HAP-1 (cell line): Measurements from ENCODE around the gene HRH4.

Experiments
- DNase-seq, 2 experiments: peaks; one replicate each; pipeline ENCODE4 v3.0.0-alpha.2; 2016 to 2020; ENCODE audit warnings: low spot score in 2 of 2
- H3K27me3 ChIP-seq: fragments of 250-450 bp; sonication (Bioruptor Pico); 2 replicates; pipeline ENCODE4 v1.5.1; 2020; ENCODE audit warnings: low read depth, mild to moderate bottlenecking, moderate library complexity
- H3K36me3 ChIP-seq: fragments of 250-450 bp; sonication (Bioruptor Pico); replicated peaks from 2 replicates; pipeline ENCODE4 v1.5.1; 2020; ENCODE audit warnings: mild to moderate bottlenecking
- H3K4me1 ChIP-seq: fragments of 250-450 bp; sonication (Bioruptor Pico); 2 replicates; pipeline ENCODE4 v1.5.1; 2020; ENCODE audit warnings: mild to moderate bottlenecking
- H3K4me3 ChIP-seq: fragments of 250-450 bp; sonication (Bioruptor Pico); 2 replicates; pipeline ENCODE4 v1.5.1; 2020; ENCODE audit warnings: mild to moderate bottlenecking, moderate library complexity
- H3K9me3 ChIP-seq: fragments of 250-450 bp; sonication (Bioruptor Pico); 2 replicates; pipeline ENCODE4 v1.5.1; 2020; ENCODE audit warnings: mild to moderate bottlenecking, moderate library complexity
- in situ Hi-C: fragments of 300-500 bp; cut with MboI; formaldehyde crosslinking; loops from 3 replicates; pipeline ENCODE4 v1.14.3; 2020; ENCODE audit warnings: low sequenced_read_pairs, inconsistent platforms, mixed read lengths

The HRH4 gene

DNA sequence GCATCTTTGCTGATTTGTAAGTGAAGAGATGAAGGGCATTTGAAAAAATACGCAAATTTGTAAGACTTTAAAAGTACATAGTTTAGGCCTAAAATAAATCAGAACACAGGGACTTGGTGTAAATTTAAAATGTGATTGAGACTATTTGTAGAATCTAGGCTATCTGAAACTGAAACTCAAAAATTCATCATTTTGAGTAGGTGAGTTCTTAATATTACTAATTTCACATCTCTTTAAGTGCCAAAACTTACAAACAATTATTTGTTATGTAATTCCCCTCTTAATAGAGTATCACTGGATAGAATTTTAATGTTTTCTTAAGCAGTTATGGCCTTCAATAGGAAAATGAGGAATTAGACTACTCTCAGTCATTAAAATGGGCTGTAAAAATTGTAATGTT, 14.0 kb upstream of the HRH4 start:
- in situ Hi-C loops, result no loop called here
- Histone ChIP-seq H3K4me3 (no peak overlapping the region), H3K27me3 (no peaks in the 10 kb centered on the region), H3K9me3 (no peaks in the 10 kb centered on the region), H3K4me1 (no peaks in the 10 kb centered on the region), H3K36me3 (peaks cover 73% of the 10 kb centered on the region)
- no peak for DNase-seq

GRCh38 chr18:24446953-24447538, 13.4 kb upstream of the HRH4 start:
- Histone ChIP-seq H3K9me3 (no peaks in the 10 kb centered on the region), H3K4me3 (no peak overlapping the region), H3K36me3 (peaks cover 69% of the 10 kb centered on the region), H3K4me1 (no peaks in the 10 kb centered on the region), H3K27me3 (no peaks in the 10 kb centered on the region)
- DNase-seq, result no peak
- in situ Hi-C loops, result no loop called here

DNA sequence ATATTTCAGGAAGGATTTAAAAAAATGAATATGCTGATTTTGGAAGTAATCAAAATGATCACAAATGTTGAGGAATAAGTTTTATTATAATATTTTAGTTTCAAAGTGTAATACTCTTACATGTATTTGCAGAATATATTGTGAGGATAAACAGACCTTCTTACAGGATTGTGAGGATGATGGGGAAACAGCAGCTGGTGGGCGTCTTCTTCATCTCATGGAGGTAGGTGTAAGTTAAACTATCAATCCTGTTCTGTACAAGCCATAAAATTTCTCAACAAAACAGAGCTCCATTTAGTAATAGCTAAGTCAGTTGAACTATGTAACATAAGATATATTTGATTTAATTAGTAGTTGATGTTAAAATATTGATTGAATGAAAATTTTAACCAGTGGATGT, 12.5 kb upstream of the HRH4 start:
- Histone ChIP-seq H3K4me1 (no peaks in the 10 kb centered on the region), H3K36me3 (peaks cover 66% of the 10 kb centered on the region), H3K27me3 (no peaks in the 10 kb centered on the region), H3K9me3 (no peaks in the 10 kb centered on the region), H3K4me3 (no peak overlapping the region)
- in situ Hi-C loops, result no loop called here
- no peak for DNase-seq

GRCh38 chr18:24456549-24456948, 3.9 kb upstream of the HRH4 start:
- Histone ChIP-seq H3K27me3 (no peaks in the 10 kb centered on the region), H3K4me1 (no peaks in the 10 kb centered on the region), H3K9me3 (no peaks in the 10 kb centered on the region), H3K36me3 (peaks cover 4% of the 10 kb centered on the region; the same call in 1 of the 2 replicates), H3K4me3 (no peak overlapping the region)
- DNase-seq, result no peak
- in situ Hi-C loops, result no loop called here

- Histone ChIP-seq H3K9me3 (no peaks in the 10 kb centered on the region), H3K27me3 (no peaks in the 10 kb centered on the region), H3K4me3 (no peak overlapping the region), H3K4me1 (no peaks in the 10 kb centered on the region), H3K36me3 (0 out of 2 replicates have a peak, but pooled peaks cover 3% of the 10 kb centered on the region)
- no peak for DNase-seq
- in situ Hi-C loops, result no loop called here
Measured at GRCh38 chr18:24459772-24460171, 665 bp upstream of the HRH4 start.

DNA sequence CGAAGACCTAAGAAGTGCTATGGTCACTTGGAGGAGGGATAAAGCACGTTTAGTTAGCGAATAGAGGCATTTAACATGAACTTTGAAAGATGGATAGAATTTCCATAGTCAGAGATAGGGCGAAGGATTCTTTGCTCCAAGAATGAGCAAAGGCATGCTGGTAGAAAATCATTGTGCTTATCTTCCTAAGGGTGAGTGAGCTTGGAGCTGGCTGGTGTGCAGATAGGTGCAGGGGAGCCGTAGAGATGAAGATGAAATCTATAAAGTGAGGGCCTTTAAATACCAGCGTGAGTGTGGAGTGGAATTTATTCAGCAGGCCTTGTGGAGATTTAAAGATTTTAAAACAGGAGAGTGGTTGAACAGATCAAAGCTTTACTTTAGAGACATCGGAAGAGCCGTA, 1.6 kb downstream of the HRH4 start:
- Histone ChIP-seq H3K9me3 (no peaks in the 10 kb centered on the region), H3K4me3 (no peak overlapping the region), H3K27me3 (no peaks in the 10 kb centered on the region), H3K4me1 (no peaks in the 10 kb centered on the region), H3K36me3 (no peaks in the 10 kb centered on the region)
- in situ Hi-C loops, result no loop called here
- DNase-seq, result no peak

DNA sequence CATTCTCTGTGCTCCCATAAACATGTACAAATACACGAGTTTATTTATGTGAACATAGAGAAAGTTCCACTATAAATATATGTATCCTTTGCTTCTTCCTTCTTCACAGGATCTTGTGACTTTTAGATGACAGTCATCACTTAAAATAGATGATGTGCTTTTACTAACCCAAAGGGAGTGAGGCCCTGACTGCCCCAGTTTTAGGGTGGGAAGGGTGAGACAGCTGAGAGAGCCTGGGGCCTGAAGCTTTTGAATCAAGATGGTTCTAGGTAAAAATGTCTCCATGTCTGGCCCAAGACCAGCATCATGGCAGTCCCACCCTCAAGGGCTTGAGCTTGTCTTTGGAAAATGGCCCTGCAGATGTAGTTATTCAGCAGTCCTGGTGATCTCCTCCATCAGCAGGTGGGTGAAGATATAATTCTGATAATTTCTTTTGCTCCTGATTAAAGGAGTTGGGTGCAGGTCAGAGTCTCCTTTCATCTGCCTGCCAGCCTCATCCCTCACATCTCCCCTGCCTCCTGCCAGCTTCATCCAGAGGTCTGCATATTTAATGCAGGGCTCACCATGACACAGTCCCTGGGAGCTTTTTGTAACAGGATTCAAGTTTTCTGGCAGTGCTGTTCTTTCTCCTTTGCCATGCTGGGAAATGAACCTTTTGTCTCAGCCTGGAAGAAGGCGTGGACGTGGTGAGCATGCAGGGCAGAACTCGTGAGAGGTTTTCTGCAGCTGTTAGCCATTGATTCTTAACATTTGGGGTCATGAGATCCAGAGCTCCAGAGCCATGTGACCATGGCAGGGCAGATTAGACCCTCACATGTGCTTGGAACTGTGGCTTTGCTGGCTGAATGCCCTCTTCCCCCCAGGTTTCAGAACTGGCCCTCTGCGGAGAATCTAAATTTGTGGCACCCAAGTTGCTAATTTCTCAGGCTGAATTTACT, 2.7 kb downstream of the HRH4 start:
- Histone ChIP-seq H3K27me3 (no peaks in the 10 kb centered on the region), H3K4me3 (no peak overlapping the region), H3K9me3 (no peaks in the 10 kb centered on the region), H3K4me1 (no peaks in the 10 kb centered on the region), H3K36me3 (no peaks in the 10 kb centered on the region)
- in situ Hi-C loops, result no loop called here
- DNase-seq, result no peak

DNA sequence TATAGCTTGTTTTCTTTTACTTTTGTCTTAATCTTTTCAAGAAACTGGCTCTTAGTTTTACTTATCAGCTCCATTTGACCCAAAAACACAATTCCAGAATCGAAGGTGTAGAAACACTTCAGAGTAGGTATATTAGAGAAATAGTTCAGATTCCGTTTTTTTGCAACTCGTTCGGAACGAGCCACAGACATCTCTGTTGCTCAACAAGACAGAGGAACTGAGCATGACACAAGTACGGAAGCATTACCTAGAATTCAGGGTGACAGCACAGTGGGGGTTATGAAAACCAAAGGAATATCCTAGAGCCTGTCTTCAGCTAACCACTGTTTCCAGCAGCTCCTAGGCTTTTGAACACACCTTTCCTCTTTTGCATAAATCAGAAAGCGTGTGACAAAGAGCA, 5.0 kb downstream of the HRH4 start:
- Histone ChIP-seq H3K36me3 (no peaks in the 10 kb centered on the region), H3K4me1 (no peaks in the 10 kb centered on the region), H3K9me3 (no peaks in the 10 kb centered on the region), H3K27me3 (no peaks in the 10 kb centered on the region), H3K4me3 (no peak overlapping the region)
- no peak for DNase-seq
- in situ Hi-C loops, result no loop called here

DNA sequence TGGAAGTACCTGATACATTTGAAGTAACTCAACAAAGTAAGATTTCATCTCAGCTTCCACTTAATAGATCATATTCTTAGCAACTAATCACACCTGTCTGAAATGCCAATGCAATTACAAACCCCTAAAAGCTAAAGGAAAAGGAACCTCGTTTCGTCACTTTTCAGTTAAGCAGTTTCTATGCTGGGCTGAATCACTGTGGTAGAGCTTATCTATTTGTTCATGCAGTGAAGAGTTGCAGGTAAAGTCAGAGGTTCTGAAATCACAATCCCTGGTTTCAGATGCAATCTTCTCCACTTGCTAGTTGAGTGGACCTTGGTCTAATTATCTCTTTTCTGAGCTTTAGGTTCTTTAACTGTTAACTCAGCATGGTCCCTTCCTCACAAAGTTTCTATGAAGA, 6.3 kb downstream of the HRH4 start:
- Histone ChIP-seq H3K4me1 (no peaks in the 10 kb centered on the region), H3K9me3 (no peaks in the 10 kb centered on the region), H3K36me3 (no peaks in the 10 kb centered on the region), H3K27me3 (no peaks in the 10 kb centered on the region), H3K4me3 (no peak overlapping the region)
- in situ Hi-C loops, result no loop called here
- no peak for DNase-seq

DNA sequence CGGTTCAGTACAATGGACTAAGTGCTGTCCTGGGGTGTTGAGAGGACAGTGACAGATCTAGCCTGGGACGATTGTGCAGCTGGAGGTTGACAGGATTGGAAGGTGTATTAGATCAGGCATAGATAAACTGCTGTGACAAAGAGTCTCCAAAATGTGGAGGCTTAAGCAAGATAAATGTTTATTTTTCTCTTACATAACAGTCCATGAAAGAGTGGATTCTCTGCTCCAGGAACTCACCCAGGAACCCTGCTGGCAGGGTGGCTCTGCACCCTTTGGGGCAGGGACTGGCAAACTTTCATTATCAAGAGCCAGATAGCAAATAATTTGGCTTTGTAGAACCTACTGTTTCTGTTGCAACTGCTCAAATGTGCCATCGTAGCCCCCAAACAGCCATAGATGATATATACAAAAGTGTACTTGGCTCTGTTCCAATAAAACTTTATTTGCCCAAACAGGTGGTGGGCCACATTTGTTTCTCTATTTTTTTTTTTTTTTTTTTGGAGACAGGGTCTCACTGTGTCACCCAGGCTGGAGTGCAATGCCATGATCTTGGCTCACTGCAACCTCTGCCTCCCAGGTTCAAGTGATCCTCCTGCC, 9.7 kb downstream of the HRH4 start:
- H3K27me3 ChIP-seq, result no peaks in the 10 kb centered on the region
- H3K9me3 ChIP-seq, result no peaks in the 10 kb centered on the region
- in situ Hi-C loops, result no loop called here
- H3K36me3 ChIP-seq, result no peaks in the 10 kb centered on the region
- H3K4me3 ChIP-seq, result no peak overlapping the region
- no peak for DNase-seq
- no peaks in the 10 kb centered on the region for H3K4me1 ChIP-seq

- Histone ChIP-seq H3K4me1 (no peaks in the 10 kb centered on the region), H3K4me3 (no peak overlapping the region), H3K36me3 (no peaks in the 10 kb centered on the region), H3K27me3 (no peaks in the 10 kb centered on the region), H3K9me3 (no peaks in the 10 kb centered on the region)
- DNase-seq, result no peak
- in situ Hi-C loops, result no loop called here
Measured at GRCh38 chr18:24470805-24471204, 10.4 kb downstream of the HRH4 start.

DNA sequence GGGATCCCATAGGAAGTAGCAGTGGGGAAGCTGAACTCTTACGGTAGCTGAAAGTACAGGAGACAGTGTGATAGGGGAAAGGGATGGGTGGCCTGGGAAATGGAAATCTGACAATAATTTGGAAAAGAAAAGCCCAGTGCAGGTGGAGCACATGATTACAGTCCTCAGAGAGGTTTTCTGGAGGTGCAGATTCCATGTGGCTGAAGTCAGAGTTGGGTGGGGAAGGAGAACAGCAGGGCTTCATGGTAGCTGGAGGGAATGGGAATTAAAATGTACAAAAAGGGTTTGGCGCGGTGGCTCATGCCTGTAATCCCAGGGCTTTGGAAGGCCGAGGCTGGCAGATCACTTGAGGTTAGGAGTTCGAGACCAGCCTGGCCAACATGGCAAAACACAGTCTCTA, 12.2 kb downstream of the HRH4 start:
- no peaks in the 10 kb centered on the region for H3K36me3 ChIP-seq
- H3K4me1 ChIP-seq, result peaks cover 4% of the 10 kb centered on the region; the same call in 1 of the 2 replicates
- no peak for DNase-seq
- in situ Hi-C loops, result no loop called here
- H3K9me3 ChIP-seq, result no peaks in the 10 kb centered on the region
- no peak overlapping the region for H3K4me3 ChIP-seq
- no peaks in the 10 kb centered on the region for H3K27me3 ChIP-seq

- Histone ChIP-seq H3K9me3 (no peaks in the 10 kb centered on the region), H3K36me3 (no peaks in the 10 kb centered on the region), H3K4me1 (peaks cover 4% of the 10 kb centered on the region; the same call in 1 of the 2 replicates), H3K4me3 (no peak overlapping the region), H3K27me3 (no peaks in the 10 kb centered on the region)
- in situ Hi-C loops, result no loop called here
- no peak for DNase-seq
Measured at GRCh38 chr18:24474406-24474805, 14.0 kb downstream of the HRH4 start.

DNA sequence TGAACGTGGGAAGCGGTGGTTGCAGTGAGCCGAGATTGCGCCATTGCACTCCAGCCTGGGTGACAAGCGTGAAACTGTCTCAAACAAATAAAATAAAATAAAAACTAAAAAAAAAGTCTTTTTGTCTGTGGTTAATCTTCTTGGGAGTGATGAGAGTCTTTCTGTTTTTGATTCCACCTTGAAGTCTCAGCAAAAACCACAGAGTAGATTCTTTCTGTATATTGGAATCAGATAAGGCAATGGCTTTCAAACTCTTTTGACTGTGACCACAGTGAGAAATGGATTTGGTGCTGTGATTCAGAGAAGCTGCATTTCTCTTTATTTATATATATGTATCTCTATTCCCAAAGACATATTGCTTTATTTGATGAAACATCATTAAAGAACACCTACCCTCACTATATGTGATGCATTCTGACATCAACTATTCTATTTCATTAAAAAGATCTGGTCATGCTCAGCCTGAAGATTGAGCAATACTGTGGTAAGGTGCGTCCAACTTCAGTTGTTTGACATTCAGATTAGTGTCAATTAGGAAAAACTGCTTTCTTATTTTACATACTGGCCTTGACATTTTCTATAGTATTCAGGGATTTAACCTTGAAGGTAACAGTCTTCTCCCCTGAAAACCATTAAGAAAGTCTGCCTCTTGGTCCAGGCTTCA, 15.6 kb downstream of the HRH4 start:
- in situ Hi-C loops, result no loop called here
- peaks cover 4% of the 10 kb centered on the region; the same call in 1 of the 2 replicates for H3K4me1 ChIP-seq
- no peaks in the 10 kb centered on the region for H3K9me3 ChIP-seq
- H3K36me3 ChIP-seq, result no peaks in the 10 kb centered on the region
- H3K27me3 ChIP-seq, result no peaks in the 10 kb centered on the region
- H3K4me3 ChIP-seq, result no peak overlapping the region
- no peak for DNase-seq
